Measurements from ENCODE around the gene TOR1AIP1. TPM values are rescaled to one million over a fixed set of nuclear protein-coding genes. Genes with fewer than 3 reads are reported as not detected.

The TOR1AIP1 gene
- total RNA-seq, 1 experiment from 2014 or later, result 21.3 TPM

DNA sequence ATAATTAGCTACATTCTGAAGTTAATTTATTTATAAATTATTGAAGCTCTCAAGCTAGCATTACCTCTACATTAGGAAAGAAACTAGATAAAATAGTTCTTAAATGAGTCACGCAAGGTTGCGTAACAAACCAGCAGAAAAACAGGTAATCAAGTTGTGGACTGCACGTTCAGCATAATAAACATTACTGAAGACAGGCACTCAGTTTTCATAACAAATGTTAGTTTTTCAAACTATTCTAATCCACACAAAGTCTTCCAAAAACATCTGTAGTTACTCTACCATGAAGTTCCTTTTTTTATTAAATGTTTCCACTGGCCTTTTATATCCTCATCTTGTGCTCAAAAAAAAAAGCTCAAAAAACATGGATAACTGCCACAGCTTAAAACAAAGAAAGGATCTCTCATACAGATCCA, 5.8 kb upstream of the TOR1AIP1 start:
- DNase-seq (peak; percentile 69), ATAC-seq (no peak)
- peaks cover 20% of the 10 kb centered on the region for H4K20me1 ChIP-seq (ENCODE audit: low read length)
- BruUV-seq (replicated peaks), result no TSS peak
- H3F3A ChIP-seq (ENCODE audit: low read length, unreplicated experiment), result no peaks in the 10 kb centered on the region
- no peak overlapping the region for H2AFZ ChIP-seq (ENCODE audit: low read length)
- H3K36me3 ChIP-seq (ENCODE audit: low read depth, low read length), result peaks cover 10% of the 10 kb centered on the region; the same call in 1 of the 2 replicates
- intact Hi-C loops (cut with micrococcal nuclease), result no loop called here
- H3K4me2 ChIP-seq (ENCODE audit: low read length), result peak overlapping the region; percentile 93
- no peaks in the 10 kb centered on the region for H3K9me3 ChIP-seq (ENCODE audit: low read length)
- peak overlapping the region; percentile 93 for H3K4me3 ChIP-seq (ENCODE audit: low read length)
- ChIA-PET POLR2A (ENCODE audit: unreplicated experiment) (interaction anchor here (0.7 kb wide), 1 partner anchor 298 kb away, joined by 10 read pairs; no protein-coding TSS in a partner anchor), CTCF (no interaction called here)
- peaks cover 66% of the 10 kb centered on the region for H3K79me2 ChIP-seq (ENCODE audit: low read length)
- H3K27ac ChIP-seq (ENCODE audit: low read length), result no peak overlapping the region
- H3K9me2 ChIP-seq (replicated peaks; ENCODE audit: low read length), result no peaks in the 10 kb centered on the region
- peak overlapping the region; percentile 83; the same call in 1 of the 2 replicates for H3K9ac ChIP-seq (ENCODE audit: low read length)
- peaks cover 19% of the 10 kb centered on the region for H3K4me1 ChIP-seq (ENCODE audit: insufficient read depth, low read length)
- no peaks in the 10 kb centered on the region for H3K27me3 ChIP-seq (ENCODE audit: low read length)
- no peak for TF ChIP-seq EZH2 (IDR thresholded peaks at IDR 0.05; ENCODE audit: low read length, unreplicated experiment)
- TF ChIP-seq, protein P1, sequence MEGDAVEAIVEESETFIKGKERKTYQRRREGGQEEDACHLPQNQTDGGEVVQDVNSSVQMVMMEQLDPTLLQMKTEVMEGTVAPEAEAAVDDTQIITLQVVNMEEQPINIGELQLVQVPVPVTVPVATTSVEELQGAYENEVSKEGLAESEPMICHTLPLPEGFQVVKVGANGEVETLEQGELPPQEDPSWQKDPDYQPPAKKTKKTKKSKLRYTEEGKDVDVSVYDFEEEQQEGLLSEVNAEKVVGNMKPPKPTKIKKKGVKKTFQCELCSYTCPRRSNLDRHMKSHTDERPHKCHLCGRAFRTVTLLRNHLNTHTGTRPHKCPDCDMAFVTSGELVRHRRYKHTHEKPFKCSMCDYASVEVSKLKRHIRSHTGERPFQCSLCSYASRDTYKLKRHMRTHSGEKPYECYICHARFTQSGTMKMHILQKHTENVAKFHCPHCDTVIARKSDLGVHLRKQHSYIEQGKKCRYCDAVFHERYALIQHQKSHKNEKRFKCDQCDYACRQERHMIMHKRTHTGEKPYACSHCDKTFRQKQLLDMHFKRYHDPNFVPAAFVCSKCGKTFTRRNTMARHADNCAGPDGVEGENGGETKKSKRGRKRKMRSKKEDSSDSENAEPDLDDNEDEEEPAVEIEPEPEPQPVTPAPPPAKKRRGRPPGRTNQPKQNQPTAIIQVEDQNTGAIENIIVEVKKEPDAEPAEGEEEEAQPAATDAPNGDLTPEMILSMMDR (conservative IDR thresholded peaks at IDR 0.05; ENCODE audit: low read depth, low read length), result no peak
- TF ChIP-seq EZH2phosphoT487 (IDR thresholded peaks at IDR 0.05; ENCODE audit: borderline replicate concordance, low read length), result no peak

DNA sequence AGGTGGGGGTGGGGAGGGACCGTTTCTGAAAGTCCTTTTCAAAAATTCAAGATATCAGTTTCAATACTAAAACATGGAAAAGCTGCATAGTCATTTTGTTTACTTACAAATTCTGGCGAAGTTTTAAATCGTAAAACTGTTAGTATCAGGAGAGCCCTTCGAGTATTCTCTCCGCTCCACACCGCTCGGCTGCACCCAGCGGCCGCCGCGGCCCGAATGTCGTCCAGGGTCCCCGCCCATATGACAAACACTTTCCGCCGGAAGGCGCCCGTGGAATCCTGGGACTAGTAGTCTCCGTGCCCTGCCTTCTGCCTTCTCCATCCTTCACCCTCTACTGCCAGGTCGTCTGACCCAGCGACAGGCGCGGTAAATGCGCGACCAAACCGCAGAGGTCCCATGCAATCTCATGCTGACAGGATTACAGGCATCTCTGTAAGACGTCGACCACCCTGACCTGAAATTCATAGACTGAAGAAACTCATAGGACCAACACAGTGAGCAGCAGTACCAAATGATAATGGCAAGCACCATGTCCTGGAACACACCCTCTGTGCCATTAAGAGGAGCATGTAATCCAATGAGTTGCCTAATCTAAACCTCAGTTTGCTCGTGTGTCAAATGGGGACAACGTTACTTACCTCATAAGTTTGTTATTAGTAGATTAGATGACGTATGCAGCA, 4.4 kb upstream of the TOR1AIP1 start, which contains the start of gene TOR1AIP2:
Gene TOR1AIP2, minus strand, starts transcription at position 218 of the 680 bp plus-strand sequence. CDS start 25,138 bp downstream, outside the sequence.
- peak within 1 kb of the TSS; percentile 83 for H3K9ac ChIP-seq (ENCODE audit: low read length)
- BruUV-seq (replicated peaks), result no TSS peak
- peaks cover 55% of the 10 kb centered on the region for H3K79me2 ChIP-seq (ENCODE audit: low read length)
- ATAC-seq, result peak; percentile 64
- H3K4me1 ChIP-seq (ENCODE audit: insufficient read depth, low read length), result peaks cover 21% of the 10 kb centered on the region
- peaks cover 10% of the 10 kb centered on the region; the same call in 1 of the 2 replicates for H3K36me3 ChIP-seq (ENCODE audit: low read depth, low read length)
- peak; percentile 75 for DNase-seq
- H3K27ac ChIP-seq (ENCODE audit: low read length), result no peak within 1 kb of the TSS
- no peaks in the 10 kb centered on the region for H3K9me2 ChIP-seq (replicated peaks; ENCODE audit: low read length)
- ChIA-PET POLR2A (ENCODE audit: unreplicated experiment) (interaction anchor here (0.6 kb wide), 1 partner anchor 26 kb away, joined by 5 read pairs; no protein-coding TSS in a partner anchor), CTCF (no interaction called here)
- peak within 1 kb of the TSS; percentile 93 for H3K4me2 ChIP-seq (ENCODE audit: low read length)
- H3K4me3 ChIP-seq (ENCODE audit: low read length), result peak within 1 kb of the TSS; percentile 93
- H4K20me1 ChIP-seq (ENCODE audit: low read length), result peaks cover 20% of the 10 kb centered on the region
- H3K27me3 ChIP-seq (ENCODE audit: low read length), result no peaks in the 10 kb centered on the region
- intact Hi-C loops (cut with micrococcal nuclease), result no loop called here
- TF ChIP-seq EZH2phosphoT487 (IDR thresholded peaks at IDR 0.05; ENCODE audit: borderline replicate concordance, low read length) (no peak), EZH2 (IDR thresholded peaks at IDR 0.05; ENCODE audit: low read length, unreplicated experiment) (no peak)
- TF ChIP-seq, protein P1 (conservative IDR thresholded peaks at IDR 0.05; ENCODE audit: low read depth, low read length), result no peak
- H3F3A ChIP-seq (ENCODE audit: low read length, unreplicated experiment), result no peaks in the 10 kb centered on the region
- H2AFZ ChIP-seq (ENCODE audit: low read length), result peak within 1 kb of the TSS; percentile 69
- H3K9me3 ChIP-seq (ENCODE audit: low read length), result no peaks in the 10 kb centered on the region

DNA sequence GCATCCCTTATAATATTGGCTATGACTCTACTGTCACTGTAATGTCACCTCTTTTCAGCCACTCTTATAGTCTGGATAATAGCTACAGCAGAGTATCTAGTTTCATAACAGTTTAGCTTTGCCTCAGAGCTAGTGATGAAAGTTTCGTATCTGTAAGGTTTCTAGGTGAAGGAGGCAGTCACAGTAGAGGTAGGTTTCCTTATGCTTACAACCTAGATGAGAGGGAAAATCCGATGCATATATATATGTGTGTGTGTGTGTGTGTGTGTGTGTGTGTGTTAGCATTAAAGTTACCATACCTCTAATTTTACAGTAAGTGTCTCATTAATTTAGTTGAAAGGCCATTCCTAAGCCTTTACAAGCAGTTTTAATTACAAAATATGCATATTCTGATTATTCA, 2.3 kb upstream of the TOR1AIP1 start:
- no peak for ATAC-seq
- no TSS peak for BruUV-seq (replicated peaks)
- Histone ChIP-seq H3K79me2 (ENCODE audit: low read length) (peaks cover 54% of the 10 kb centered on the region), H3K9me3 (ENCODE audit: low read length) (no peaks in the 10 kb centered on the region), H4K20me1 (ENCODE audit: low read length) (peaks cover 17% of the 10 kb centered on the region), H3K9ac (ENCODE audit: low read length) (no peak overlapping the region), H3K27ac (ENCODE audit: low read length) (no peak overlapping the region), H3K4me2 (ENCODE audit: low read length) (no peak overlapping the region), H3K4me3 (ENCODE audit: low read length) (no peak overlapping the region), H3K9me2 (replicated peaks; ENCODE audit: low read length) (no peaks in the 10 kb centered on the region), H3F3A (ENCODE audit: low read length, unreplicated experiment) (no peaks in the 10 kb centered on the region), H2AFZ (ENCODE audit: low read length) (no peak overlapping the region), H3K27me3 (ENCODE audit: low read length) (no peaks in the 10 kb centered on the region), H3K4me1 (ENCODE audit: insufficient read depth, low read length) (peaks cover 28% of the 10 kb centered on the region), H3K36me3 (ENCODE audit: low read depth, low read length) (peaks cover 3% of the 10 kb centered on the region; the same call in 1 of the 2 replicates)
- intact Hi-C loops (cut with micrococcal nuclease), result loop anchor here (5.0 kb wide), 2 partner anchors 58 to 278 kb away; no protein-coding TSS in a partner anchor
- no peak for DNase-seq
- TF ChIP-seq, protein P1 (conservative IDR thresholded peaks at IDR 0.05; ENCODE audit: low read depth, low read length), result no peak
- no peak for TF ChIP-seq EZH2 (IDR thresholded peaks at IDR 0.05; ENCODE audit: low read length, unreplicated experiment)
- no peak for TF ChIP-seq EZH2phosphoT487 (IDR thresholded peaks at IDR 0.05; ENCODE audit: borderline replicate concordance, low read length)
- POLR2A ChIA-PET (ENCODE audit: unreplicated experiment), result interaction anchor here (0.8 kb wide), 1 partner anchor 65 kb away, joined by 13 read pairs; no protein-coding TSS in a partner anchor
- CTCF ChIA-PET, result no interaction called here
